Activated effector memory CD4-positive, alpha-beta T cell treated with Interleukin-2 at 50 U/mL for 16 hours (primary cell): Measurements from ENCODE around the gene PPP2R2D.

Experiments used
- DNase-seq: peaks from one replicate; pipeline ENCODE4 v3.0.0-alpha.2; 2020

Gene PPP2R2D

GRCh38 chr10:131954356-131954965 lies 53.7 kb downstream of the PPP2R2D start:
- no peak for DNase-seq

- no peak for DNase-seq
Measured at GRCh38 chr10:131955591-131956340, 55.0 kb downstream of the PPP2R2D start.

- DNase-seq = no peak
Measured at GRCh38 chr10:131959841-131960240, 59.0 kb downstream of the PPP2R2D start.

GRCh38 chr10:131960631-131961046 lies 59.8 kb downstream of the PPP2R2D start:
- no peak for DNase-seq

GRCh38 chr10:131961047-131961776 lies 60.4 kb downstream of the PPP2R2D start:
- no peak for DNase-seq

GRCh38 chr10:131961777-131962662 lies 61.2 kb downstream of the PPP2R2D start:
- DNase-seq = no peak

- no peak for DNase-seq
Measured at GRCh38 chr10:131963350-131963749, 62.5 kb downstream of the PPP2R2D start.

GRCh38 chr10:131963811-131964210 lies 63.0 kb downstream of the PPP2R2D start:
- DNase-seq = no peak

GRCh38 chr10:131964298-131964697 lies 63.5 kb downstream of the PPP2R2D start:
- DNase-seq = no peak

GRCh38 chr10:131968949-131969348 lies 68.1 kb downstream of the PPP2R2D start:
- no peak for DNase-seq

- DNase-seq = no peak
Measured at GRCh38 chr10:131970946-131971345, 70.1 kb downstream of the PPP2R2D start.

GRCh38 chr10:131971591-131971990 lies 70.8 kb downstream of the PPP2R2D start:
- DNase-seq = no peak

GRCh38 chr10:131972474-131973071 lies 71.8 kb downstream of the PPP2R2D start:
- no peak for DNase-seq

- no peak for DNase-seq
Measured at GRCh38 chr10:131973160-131973951, 72.5 kb downstream of the PPP2R2D start.

- DNase-seq = no peak
Measured at GRCh38 chr10:131974034-131974817, 73.4 kb downstream of the PPP2R2D start.

- DNase-seq = no peak
Measured at GRCh38 chr10:131975003-131975402, 74.2 kb downstream of the PPP2R2D start.

- no peak for DNase-seq
Measured at GRCh38 chr10:131975796-131976195, 75.0 kb downstream of the PPP2R2D start.

GRCh38 chr10:131977323-131978096 lies 76.7 kb downstream of the PPP2R2D start:
- no peak for DNase-seq

- no peak for DNase-seq
Measured at GRCh38 chr10:131978366-131978765, 77.6 kb downstream of the PPP2R2D start.

GRCh38 chr10:131978851-131979250 lies 78.0 kb downstream of the PPP2R2D start:
- DNase-seq = no peak
